HUDEP-2 (cell line): Measurements from ENCODE around the gene FAM9B.
"Not testable (repeated sequence)": the region's sequence is repeated elsewhere in the genome, so short reads cannot be mapped to it uniquely, and the experiment has no call there.

Source experiments
- DNase-seq, 76 experiments: peaks; one replicate each; lab custom pipeline; 2025; ENCODE audit not compliant: unreplicated experiment in 76 of 76; lab: John Stamatoyannopoulos, UW

The FAM9B gene

GRCh38 chrX:9033989-9034388, at the start of gene FAM9B:
Gene FAM9B (minus strand): TSS chrX:9034127. CDS start chrX:9032986, 1,141 bp downstream.
- DNase-seq = no peak

- DNase-seq = no peak
Observed at GRCh38 chrX:9081271-9081670, 47.3 kb upstream of the FAM9B start.

GRCh38 chrX:9074326-9074725, 40.4 kb upstream of the FAM9B start:
- peak in 1 of 76 experiments; percentile 0 for DNase-seq

GRCh38 chrX:9072281-9072680, 38.4 kb upstream of the FAM9B start:
- DNase-seq = no peak

GRCh38 chrX:9071031-9071650, 37.2 kb upstream of the FAM9B start:
- no peak for DNase-seq

GRCh38 chrX:9069573-9069972, 35.6 kb upstream of the FAM9B start:
- no peak for DNase-seq

- no peak for DNase-seq
Observed at GRCh38 chrX:9064694-9065093, 30.8 kb upstream of the FAM9B start.

GRCh38 chrX:9062641-9063040, 28.7 kb upstream of the FAM9B start:
- no peak for DNase-seq

GRCh38 chrX:9055354-9055753, 21.4 kb upstream of the FAM9B start:
- DNase-seq = no peak

- DNase-seq = no peak
Observed at GRCh38 chrX:9052081-9052480, 18.2 kb upstream of the FAM9B start.

- DNase-seq = no peak
Observed at GRCh38 chrX:9050331-9050730, 16.4 kb upstream of the FAM9B start.

GRCh38 chrX:9048801-9049200, 14.9 kb upstream of the FAM9B start:
- DNase-seq = no peak

GRCh38 chrX:9038244-9038643, 4.3 kb upstream of the FAM9B start:
- DNase-seq = no peak

- DNase-seq = no peak
Observed at GRCh38 chrX:9037296-9037695, 3.4 kb upstream of the FAM9B start.

GRCh38 chrX:9033586-9033985, 341 bp downstream of the FAM9B start:
- no peak for DNase-seq

- DNase-seq = no peak
Observed at GRCh38 chrX:9033179-9033578, 748 bp downstream of the FAM9B start.

GRCh38 chrX:9023293-9023692, 10.6 kb downstream of the FAM9B start:
- DNase-seq = no peak

GRCh38 chrX:9019151-9019550, 14.8 kb downstream of the FAM9B start:
- DNase-seq = no peak

GRCh38 chrX:9018332-9018731, 15.6 kb downstream of the FAM9B start:
- DNase-seq = not testable (repeated sequence)

GRCh38 chrX:9003041-9003440, 30.9 kb downstream of the FAM9B start:
- DNase-seq = no peak

GRCh38 chrX:8988446-8988845, 45.5 kb downstream of the FAM9B start:
- peak in 14 of 76 experiments; percentile 0 to 38 (median 2) for DNase-seq

- DNase-seq = no peak
Observed at GRCh38 chrX:8987672-8988250, 46.2 kb downstream of the FAM9B start.

GRCh38 chrX:8984231-8984630, 49.7 kb downstream of the FAM9B start:
- DNase-seq = no peak
